VCaP (cell line): ENCODE data around the gene ATP2C2.

Experiments used
- H3K27ac ChIP-seq: fragments of 450-650 bp; 2 replicates; pipeline ENCODE4 v1.5.1; 2017
- CTCF ChIP-seq: fragments of 450-650 bp; conservative IDR thresholded peaks from 2 replicates; pipeline ENCODE4 v1.5.1; 2017; ENCODE audit warnings: mild to moderate bottlenecking, moderate library complexity

ATP2C2 gene

GRCh38 chr16:84471316-84471715, 103.0 kb downstream of the ATP2C2 start:
- H3K27ac ChIP-seq: no peak overlapping the region
- no peak for TF ChIP-seq CTCF

- no peak overlapping the region for H3K27ac ChIP-seq
- no peak for TF ChIP-seq CTCF
Measured at GRCh38 chr16:84471966-84472365, 103.6 kb downstream of the ATP2C2 start.

- no peak for TF ChIP-seq CTCF
- peak overlapping the region; percentile 44 for H3K27ac ChIP-seq
Measured at GRCh38 chr16:84475643-84476240, 107.4 kb downstream of the ATP2C2 start.

GRCh38 chr16:84476401-84476800, 108.1 kb downstream of the ATP2C2 start:
- peak overlapping the region; percentile 44; the same call in 1 of the 2 replicates for H3K27ac ChIP-seq
- TF ChIP-seq CTCF: no peak

- no peak overlapping the region for H3K27ac ChIP-seq
- TF ChIP-seq CTCF: no peak
Measured at GRCh38 chr16:84477661-84478060, 109.3 kb downstream of the ATP2C2 start.

- H3K27ac ChIP-seq: no peak overlapping the region
Measured at GRCh38 chr16:84478172-84478947, 110.0 kb downstream of the ATP2C2 start.

More at GRCh38 chr16:84478172-84478947, 110.0 kb downstream of the ATP2C2 start:
- no peak for TF ChIP-seq CTCF
